Osteoblast (primary cell): ENCODE results near the gene MSH3. TPM values are rescaled to one million over a fixed set of nuclear protein-coding genes. Genes with fewer than 3 reads are reported as not detected.
A peak's percentile ranks its signal among the peaks of the same experiment; 100 is the strongest.

Source experiments
- DNase-seq: peaks from one replicate; pipeline ENCODE4 v3.0.0; 2011; ENCODE audit warnings: low spot score, mixed read lengths; ENCODE audit not compliant: insufficient read length; ENCODE audit errors: missing footprints
- H2AFZ ChIP-seq: 2 replicates; pipeline ENCODE4 v1.6.0; 2011; ENCODE audit warnings: mild to moderate bottlenecking, low read length
- H3K27ac ChIP-seq: 2 replicates; pipeline ENCODE4 v1.5.1; 2011; ENCODE audit warnings: mild to moderate bottlenecking, low read depth, low read length, moderate library complexity
- H3K27me3 ChIP-seq: 2 replicates; pipeline ENCODE4 v1.6.0; 2012; ENCODE audit warnings: mild to moderate bottlenecking, control low read depth, inconsistent platforms, low read length, moderate library complexity; ENCODE audit not compliant: insufficient read depth
- H3K36me3 ChIP-seq: 2 replicates; pipeline ENCODE4 v1.5.1; 2011; ENCODE audit warnings: mild to moderate bottlenecking, low read length, control low read depth, moderate library complexity; ENCODE audit not compliant: insufficient read depth
- H3K4me1 ChIP-seq: 2 replicates; pipeline ENCODE4 v1.5.1; 2011; ENCODE audit warnings: mild to moderate bottlenecking, low read length, control low read depth, moderate library complexity; ENCODE audit not compliant: insufficient read depth
- H3K4me2 ChIP-seq: 2 replicates; pipeline ENCODE4 v1.6.0; 2011; ENCODE audit warnings: mild to moderate bottlenecking, low read length; ENCODE audit not compliant: insufficient read depth
- H3K4me3 ChIP-seq: fragments of 200-600 bp; sonication (generic); 3 replicates; pipeline ENCODE4 v1.5.1; 2012; ENCODE audit warnings: mild to moderate bottlenecking, low read length, inconsistent platforms; ENCODE audit not compliant: insufficient read depth
- H3K79me2 ChIP-seq: 2 replicates; pipeline ENCODE4 v1.6.0; 2012; ENCODE audit warnings: mild to moderate bottlenecking, low read length, control low read depth, inconsistent platforms; ENCODE audit not compliant: insufficient read depth
- H3K9me3 ChIP-seq: 2 replicates; pipeline ENCODE4 v1.5.1; 2011; ENCODE audit warnings: low read depth, low read length, control low read depth
- H4K20me1 ChIP-seq: 2 replicates; pipeline ENCODE4 v1.6.0; 2012; ENCODE audit warnings: mild to moderate bottlenecking, low read length, control low read depth; ENCODE audit not compliant: insufficient read depth
- CTCF ChIP-seq: IDR thresholded peaks from 2 replicates; pipeline ENCODE4 v1.5.1; 2011; ENCODE audit warnings: mild to moderate bottlenecking, low read depth, low read length, moderate library complexity; ENCODE audit errors: extremely low read depth
- total RNA-seq: library from RNA; depleted of rRNA; stranded (reverse); fragments of >200 nt; gene quantifications from 2 replicates; pipeline ENCODE4 v1.2.3, GENCODE V29; 2012

The MSH3 gene
- total RNA-seq, 1 donor, result 21.7 TPM

- TF ChIP-seq CTCF, result no peak
- Histone ChIP-seq H3K4me3 (no peak overlapping the region), H3K27me3 (no peaks in the 10 kb centered on the region), H3K4me1 (peaks cover 8% of the 10 kb centered on the region), H2AFZ (no peak overlapping the region), H3K9me3 (no peaks in the 10 kb centered on the region), H4K20me1 (no peaks in the 10 kb centered on the region), H3K36me3 (no peaks in the 10 kb centered on the region), H3K27ac (no peak overlapping the region), H3K4me2 (no peak overlapping the region), H3K79me2 (no peaks in the 10 kb centered on the region)
- DNase-seq, result no peak
Measured at GRCh38 chr5:80753712-80754111, 99.3 kb downstream of the MSH3 start.

- peak; percentile 36 for DNase-seq
- Histone ChIP-seq H3K4me3 (no peak overlapping the region), H3K9me3 (no peaks in the 10 kb centered on the region), H3K27me3 (no peaks in the 10 kb centered on the region), H2AFZ (no peak overlapping the region), H3K27ac (no peak overlapping the region), H3K36me3 (no peaks in the 10 kb centered on the region), H3K79me2 (no peaks in the 10 kb centered on the region), H3K4me1 (peaks cover 8% of the 10 kb centered on the region), H4K20me1 (no peaks in the 10 kb centered on the region), H3K4me2 (no peak overlapping the region)
- TF ChIP-seq CTCF, result no peak
Measured at GRCh38 chr5:80754900-80755299, 100.4 kb downstream of the MSH3 start.

- TF ChIP-seq CTCF, result no peak
- Histone ChIP-seq H3K36me3 (no peaks in the 10 kb centered on the region), H3K79me2 (no peaks in the 10 kb centered on the region), H3K9me3 (no peaks in the 10 kb centered on the region), H3K4me3 (no peak overlapping the region), H4K20me1 (no peaks in the 10 kb centered on the region), H3K4me2 (no peak overlapping the region), H3K27me3 (no peaks in the 10 kb centered on the region), H3K27ac (no peak overlapping the region), H2AFZ (no peak overlapping the region), H3K4me1 (peaks cover 8% of the 10 kb centered on the region)
- no peak for DNase-seq
Measured at GRCh38 chr5:80755626-80756025, 101.2 kb downstream of the MSH3 start.

- Histone ChIP-seq H3K4me1 (peaks cover 8% of the 10 kb centered on the region), H3K79me2 (no peaks in the 10 kb centered on the region), H3K36me3 (no peaks in the 10 kb centered on the region), H3K4me3 (no peak overlapping the region), H3K27me3 (no peaks in the 10 kb centered on the region), H3K27ac (no peak overlapping the region), H2AFZ (no peak overlapping the region), H3K4me2 (no peak overlapping the region), H4K20me1 (no peaks in the 10 kb centered on the region), H3K9me3 (no peaks in the 10 kb centered on the region)
- TF ChIP-seq CTCF, result no peak
- DNase-seq, result no peak
Measured at GRCh38 chr5:80756292-80756691, 101.8 kb downstream of the MSH3 start.
